MCF 10A (cell line): ENCODE results near the gene CDHR3. TPM values are rescaled to one million over a fixed set of nuclear protein-coding genes. Genes with fewer than 3 reads are reported as not detected.
"Not testable (repeated sequence)": the region's sequence is repeated elsewhere in the genome, so short reads cannot be mapped to it uniquely, and the experiment has no call there.

Experiments used
- BruUV-seq: library from RNA; stranded (reverse); fragments of 400-500 nt; replicated peaks from 2 replicates; lab custom pipeline; 2021; lab: Mats Ljungman, UMichigan
- CTCF ChIA-PET: fragments of 300-600 bp; sonication (Branson Sonifier 250); formaldehyde crosslinking; extraction: SDS; loops from one replicate; lab custom pipeline; 2021; ENCODE audit warnings: antibody characterized with exemption, inconsistent platforms; lab: Yijun Ruan, JAX
- POLR2A ChIA-PET: fragments of 300-600, 350-650 bp; sonication (Branson Sonifier 250); formaldehyde crosslinking; extraction: SDS; loops from one replicate; lab custom pipeline; 2020; ENCODE audit warnings: antibody characterized with exemption, inconsistent platforms; lab: Yijun Ruan, JAX
- DNase-seq: peaks from one replicate; pipeline ENCODE4 v3.0.0-alpha.2; 2018; ENCODE audit not compliant: unreplicated experiment
- H3K27ac Mint-ChIP-seq: one replicate; pipeline ENCODE4 v1.8.0; 2022; ENCODE audit warnings: mild to moderate bottlenecking, low read depth, mixed read lengths; ENCODE audit not compliant: unreplicated experiment
- H3K27me3 Mint-ChIP-seq: one replicate; pipeline ENCODE4 v1.8.0; 2022; ENCODE audit warnings: mixed read lengths; ENCODE audit not compliant: insufficient read depth, unreplicated experiment
- H3K36me3 Mint-ChIP-seq: one replicate; pipeline ENCODE4 v1.8.0; 2022; ENCODE audit warnings: mild to moderate bottlenecking, moderate library complexity, mixed read lengths; ENCODE audit not compliant: insufficient read depth, unreplicated experiment
- H3K4me1 Mint-ChIP-seq: one replicate; pipeline ENCODE4 v1.8.0; 2022; ENCODE audit warnings: mixed read lengths; ENCODE audit not compliant: insufficient read depth, unreplicated experiment
- H3K4me3 Mint-ChIP-seq: one replicate; pipeline ENCODE4 v1.8.0; 2022; ENCODE audit warnings: mild to moderate bottlenecking, moderate library complexity, mixed read lengths; ENCODE audit not compliant: unreplicated experiment
- H3K9me3 Mint-ChIP-seq: one replicate; pipeline ENCODE4 v1.8.0; 2022; ENCODE audit warnings: mixed read lengths; ENCODE audit not compliant: unreplicated experiment
- intact Hi-C: fragments of 100-400 bp; cut with micrococcal nuclease; formaldehyde crosslinking; loops from 2 replicates; pipeline ENCODE4 v1.14.1; 2022
- total RNA-seq: library from RNA; stranded (reverse); gene quantifications from 2 replicates; pipeline ENCODE4 v1.2.3, GENCODE V29; 2022
- TF ChIP-seq, protein P1 (sequence below): fragments of 200-600 bp; IDR thresholded peaks from one replicate; pipeline ENCODE4 v1.8.0; 2022; ENCODE audit warnings: antibody characterized with exemption, mild to moderate bottlenecking; ENCODE audit not compliant: unreplicated experiment

The CDHR3 gene
- total RNA-seq, 1 experiment from 2014 or later = 0.19 TPM

- Mint-ChIP-seq H3K27ac (no peak overlapping the region), H3K36me3 (no peaks in the 10 kb centered on the region), H3K4me3 (no peak overlapping the region), H3K27me3 (no peaks in the 10 kb centered on the region), H3K4me1 (no peaks in the 10 kb centered on the region), H3K9me3 (peaks cover 11% of the 10 kb centered on the region)
- ChIA-PET CTCF (interaction anchor here (0.7 kb wide), 1 partner anchor 66 kb away, joined by 3 read pairs; no protein-coding TSS in a partner anchor), POLR2A (no interaction called here)
- TF ChIP-seq, protein P1, sequence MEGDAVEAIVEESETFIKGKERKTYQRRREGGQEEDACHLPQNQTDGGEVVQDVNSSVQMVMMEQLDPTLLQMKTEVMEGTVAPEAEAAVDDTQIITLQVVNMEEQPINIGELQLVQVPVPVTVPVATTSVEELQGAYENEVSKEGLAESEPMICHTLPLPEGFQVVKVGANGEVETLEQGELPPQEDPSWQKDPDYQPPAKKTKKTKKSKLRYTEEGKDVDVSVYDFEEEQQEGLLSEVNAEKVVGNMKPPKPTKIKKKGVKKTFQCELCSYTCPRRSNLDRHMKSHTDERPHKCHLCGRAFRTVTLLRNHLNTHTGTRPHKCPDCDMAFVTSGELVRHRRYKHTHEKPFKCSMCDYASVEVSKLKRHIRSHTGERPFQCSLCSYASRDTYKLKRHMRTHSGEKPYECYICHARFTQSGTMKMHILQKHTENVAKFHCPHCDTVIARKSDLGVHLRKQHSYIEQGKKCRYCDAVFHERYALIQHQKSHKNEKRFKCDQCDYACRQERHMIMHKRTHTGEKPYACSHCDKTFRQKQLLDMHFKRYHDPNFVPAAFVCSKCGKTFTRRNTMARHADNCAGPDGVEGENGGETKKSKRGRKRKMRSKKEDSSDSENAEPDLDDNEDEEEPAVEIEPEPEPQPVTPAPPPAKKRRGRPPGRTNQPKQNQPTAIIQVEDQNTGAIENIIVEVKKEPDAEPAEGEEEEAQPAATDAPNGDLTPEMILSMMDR = no peak
- no peak for DNase-seq
- intact Hi-C loops = no loop called here
- no TSS peak for BruUV-seq
These were observed 38.8 kb downstream of the CDHR3 start for GRCh38 chr7:106001886-106002285.

DNA sequence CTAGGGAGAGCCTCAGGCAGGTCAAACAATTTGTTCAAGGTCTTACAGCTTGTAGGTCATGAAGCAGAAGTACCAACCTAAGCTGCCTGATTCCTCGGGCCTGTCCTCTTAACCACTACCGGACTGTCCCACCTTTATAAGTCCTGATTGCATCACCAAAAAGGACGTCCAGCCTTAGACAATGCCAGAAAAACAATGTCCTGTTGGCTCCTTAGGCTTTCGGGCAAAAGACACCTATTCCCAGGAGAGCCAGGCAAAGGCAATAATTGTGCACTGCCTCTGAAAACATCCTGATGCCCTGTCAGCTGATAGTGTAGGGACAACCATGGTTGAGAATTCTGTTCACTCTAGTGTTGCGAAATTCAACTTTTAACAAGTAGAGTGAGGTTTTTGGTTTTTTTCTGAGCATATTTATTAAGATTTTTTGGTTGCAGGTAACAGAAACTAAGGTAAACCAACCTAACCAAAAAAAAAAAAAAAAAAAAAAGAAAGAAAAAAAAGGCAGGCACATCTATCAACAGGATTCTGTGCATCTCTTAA is 40.5 kb downstream of the CDHR3 start:
- H3K9me3 Mint-ChIP-seq = peaks cover 16% of the 10 kb centered on the region
- TF ChIP-seq, protein P1 = no peak
- no peak for DNase-seq

DNA sequence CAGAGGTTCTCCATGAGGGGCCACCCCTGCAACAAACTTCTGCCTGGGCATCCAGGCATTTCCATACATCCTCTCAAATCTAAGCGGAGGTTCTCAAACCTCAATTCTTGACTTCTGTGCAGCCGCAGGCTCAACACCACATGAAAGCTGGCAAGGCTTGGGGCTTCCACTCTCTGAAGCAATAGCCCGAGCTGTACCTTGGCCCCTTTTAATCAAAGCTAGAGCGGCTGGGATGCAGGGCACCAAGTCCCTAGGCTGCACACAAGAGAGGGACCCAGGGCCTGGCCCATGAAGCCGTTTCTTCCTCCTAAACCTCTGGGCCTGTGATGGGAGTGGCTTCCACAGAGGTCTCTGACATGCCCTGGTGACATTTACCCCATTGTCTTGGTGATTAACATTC is 43.8 kb downstream of the CDHR3 start:
- no peak overlapping the region for H3K4me3 Mint-ChIP-seq
- peaks cover 16% of the 10 kb centered on the region for H3K9me3 Mint-ChIP-seq
- POLR2A ChIA-PET = no interaction called here
- intact Hi-C loops = no loop called here
- no peak overlapping the region for H3K27ac Mint-ChIP-seq
- H3K4me1 Mint-ChIP-seq = peaks cover 14% of the 10 kb centered on the region
- TF ChIP-seq, protein P1 = no peak
- no TSS peak for BruUV-seq
- no peaks in the 10 kb centered on the region for H3K27me3 Mint-ChIP-seq
- no peaks in the 10 kb centered on the region for H3K36me3 Mint-ChIP-seq
- CTCF ChIA-PET = interaction anchor here (0.7 to 4.3 kb wide), 3 partner anchors 41 to 255 kb away, joined by 3 to 46 read pairs (median 3); no protein-coding TSS in a partner anchor
- DNase-seq = no peak

More for the DNA sequence above, 40.5 kb downstream of the CDHR3 start:
- ChIA-PET CTCF (interaction anchor here (0.6 kb wide), 1 partner anchor 240 kb away, joined by 4 read pairs; no protein-coding TSS in a partner anchor), POLR2A (no interaction called here)
- no peaks in the 10 kb centered on the region for H3K4me1 Mint-ChIP-seq
- H3K36me3 Mint-ChIP-seq = no peaks in the 10 kb centered on the region
- no peak overlapping the region for H3K4me3 Mint-ChIP-seq
- no TSS peak for BruUV-seq
- H3K27ac Mint-ChIP-seq = no peak overlapping the region
- no peaks in the 10 kb centered on the region for H3K27me3 Mint-ChIP-seq
- intact Hi-C loops = no loop called here

- intact Hi-C loops, H3K36me3 Mint-ChIP-seq, DNase-seq, H3K27me3 Mint-ChIP-seq, H3K27ac Mint-ChIP-seq, BruUV-seq, H3K4me3 Mint-ChIP-seq, POLR2A ChIA-PET: not testable (repeated sequence)
- CTCF ChIA-PET = interaction anchor here (0.6 to 4.3 kb wide), 9 partner anchors 9 to 1051 kb away, joined by 3 to 46 read pairs (median 4); no protein-coding TSS in a partner anchor
- Mint-ChIP-seq H3K9me3 (peaks cover 16% of the 10 kb centered on the region), H3K4me1 (peaks cover 14% of the 10 kb centered on the region)
These were observed 44.7 kb downstream of the CDHR3 start for GRCh38 chr7:106007796-106008195.
